ENCODE measurements around the gene RAD21L1. TPM values are rescaled to one million over a fixed set of nuclear protein-coding genes. Genes with fewer than 3 reads are reported as not detected.

Gene RAD21L1
- total RNA-seq, 1 donor from 2014 or later, result not detected

- Mint-ChIP-seq H3K27ac (no peak overlapping the region), H3K9me3 (no peaks in the 10 kb centered on the region), H3K36me3 (ENCODE audit: low read depth) (no peaks in the 10 kb centered on the region), H3K27me3 (ENCODE audit: low read depth) (no peaks in the 10 kb centered on the region), H3K4me1 (ENCODE audit: low read depth) (peaks cover 15% of the 10 kb centered on the region), H3K4me3 (ENCODE audit: low read depth) (no peak overlapping the region)
- no peak for DNase-seq (ENCODE audit: low spot score)
- intact Hi-C loops (cut with micrococcal nuclease), result no loop called here
Observed at GRCh38 chr20:1298888-1299511, 73.2 kb downstream of the RAD21L1 start.

GRCh38 chr20:1299522-1299921 lies 73.7 kb downstream of the RAD21L1 start:
- Mint-ChIP-seq H3K27ac (no peak overlapping the region), H3K36me3 (ENCODE audit: low read depth) (no peaks in the 10 kb centered on the region), H3K27me3 (ENCODE audit: low read depth) (no peaks in the 10 kb centered on the region), H3K4me3 (ENCODE audit: low read depth) (no peak overlapping the region), H3K9me3 (no peaks in the 10 kb centered on the region), H3K4me1 (ENCODE audit: low read depth) (peaks cover 15% of the 10 kb centered on the region)
- intact Hi-C loops (cut with micrococcal nuclease), result no loop called here
- no peak for DNase-seq (ENCODE audit: low spot score)

- peaks cover 15% of the 10 kb centered on the region for H3K4me1 Mint-ChIP-seq (ENCODE audit: low read depth)
- no peak for DNase-seq (ENCODE audit: low spot score)
- H3K36me3 Mint-ChIP-seq (ENCODE audit: low read depth), result no peaks in the 10 kb centered on the region
- intact Hi-C loops (cut with micrococcal nuclease), result no loop called here
- no peaks in the 10 kb centered on the region for H3K9me3 Mint-ChIP-seq
- peak overlapping the region; percentile 53 for H3K4me3 Mint-ChIP-seq (ENCODE audit: low read depth)
- no peak overlapping the region for H3K27ac Mint-ChIP-seq
- H3K27me3 Mint-ChIP-seq (ENCODE audit: low read depth), result no peaks in the 10 kb centered on the region
Observed at GRCh38 chr20:1300083-1300840, 74.4 kb downstream of the RAD21L1 start.

GRCh38 chr20:1301031-1301529 lies 75.2 kb downstream of the RAD21L1 start:
- Mint-ChIP-seq H3K9me3 (no peaks in the 10 kb centered on the region), H3K27me3 (ENCODE audit: low read depth) (no peaks in the 10 kb centered on the region), H3K4me1 (ENCODE audit: low read depth) (peaks cover 15% of the 10 kb centered on the region), H3K36me3 (ENCODE audit: low read depth) (no peaks in the 10 kb centered on the region), H3K4me3 (ENCODE audit: low read depth) (peak overlapping the region; percentile 53), H3K27ac (peak overlapping the region; percentile 84)
- intact Hi-C loops (cut with micrococcal nuclease), result no loop called here
- DNase-seq (ENCODE audit: low spot score), result peak; percentile 54

- intact Hi-C loops (cut with micrococcal nuclease), result no loop called here
- no peak overlapping the region for H3K4me3 Mint-ChIP-seq (ENCODE audit: low read depth)
- no peaks in the 10 kb centered on the region for H3K27me3 Mint-ChIP-seq (ENCODE audit: low read depth)
- no peak for DNase-seq (ENCODE audit: low spot score)
- H3K27ac Mint-ChIP-seq, result no peak overlapping the region
- peaks cover 15% of the 10 kb centered on the region for H3K4me1 Mint-ChIP-seq (ENCODE audit: low read depth)
- H3K36me3 Mint-ChIP-seq (ENCODE audit: low read depth), result no peaks in the 10 kb centered on the region
- H3K9me3 Mint-ChIP-seq, result no peaks in the 10 kb centered on the region
Observed at GRCh38 chr20:1302685-1303541, 77.1 kb downstream of the RAD21L1 start.

- DNase-seq (ENCODE audit: low spot score), result no peak
- no peaks in the 10 kb centered on the region for H3K9me3 Mint-ChIP-seq
- H3K27me3 Mint-ChIP-seq (ENCODE audit: low read depth), result no peaks in the 10 kb centered on the region
- no peak overlapping the region for H3K27ac Mint-ChIP-seq
- H3K4me1 Mint-ChIP-seq (ENCODE audit: low read depth), result peaks cover 13% of the 10 kb centered on the region
- intact Hi-C loops (cut with micrococcal nuclease), result no loop called here
- no peak overlapping the region for H3K4me3 Mint-ChIP-seq (ENCODE audit: low read depth)
- H3K36me3 Mint-ChIP-seq (ENCODE audit: low read depth), result no peaks in the 10 kb centered on the region
Observed at GRCh38 chr20:1304710-1305515, 79.1 kb downstream of the RAD21L1 start.

Other genes with a start within 250 kb of the RAD21L1 start
- not detected in 2 replicates for gene RSPO4, start 223.7 kb upstream of the RAD21L1 start, total RNA-seq
- 175 and 182 TPM in 2 replicates for gene PSMF1, start 107.4 kb upstream of the RAD21L1 start, total RNA-seq
- 1.2 and 1.6 TPM in 2 replicates for gene TMEM74B, start 41.1 kb upstream of the RAD21L1 start, total RNA-seq
- gene C20orf202, start 22.6 kb upstream of the RAD21L1 start, total RNA-seq, result not detected in 2 replicates
- 2.7 and 3.1 TPM in 2 replicates for gene SNPH, start 40.2 kb downstream of the RAD21L1 start, total RNA-seq
- 3.2 and 4.1 TPM in 2 replicates for gene SDCBP2, start 103.1 kb downstream of the RAD21L1 start, total RNA-seq
- 320 and 330 TPM in 2 replicates for gene FKBP1A, start 167.0 kb downstream of the RAD21L1 start, total RNA-seq
- gene NSFL1C, start 240.8 kb downstream of the RAD21L1 start, total RNA-seq, result 108 TPM in 2 replicates